MCF 10A (cell line): ENCODE data around the gene USH1G. TPM values are rescaled to one million over a fixed set of nuclear protein-coding genes. Genes with fewer than 3 reads are reported as not detected.
A peak's percentile ranks its signal among the peaks of the same experiment; 100 is the strongest.

ENCODE experiments used
- Bru-seq: library from RNA; stranded (reverse); fragments of 400-500 nt; gene quantifications from one replicate; lab custom pipeline; 2021; lab: Mats Ljungman, UMichigan
- BruChase-seq, 2 experiments: library from RNA; stranded (reverse); fragments of 400-500 nt; gene quantifications; one replicate each; lab custom pipeline; 2021; lab: Mats Ljungman, UMichigan
- BruUV-seq: library from RNA; stranded (reverse); fragments of 400-500 nt; replicated peaks from 2 replicates; lab custom pipeline; 2021; lab: Mats Ljungman, UMichigan
- CTCF ChIA-PET: fragments of 300-600 bp; sonication (Branson Sonifier 250); formaldehyde crosslinking; extraction: SDS; loops from one replicate; lab custom pipeline; 2021; ENCODE audit warnings: antibody characterized with exemption, inconsistent platforms; lab: Yijun Ruan, JAX
- POLR2A ChIA-PET: fragments of 300-600, 350-650 bp; sonication (Branson Sonifier 250); formaldehyde crosslinking; extraction: SDS; loops from one replicate; lab custom pipeline; 2020; ENCODE audit warnings: antibody characterized with exemption, inconsistent platforms; lab: Yijun Ruan, JAX
- DNase-seq: peaks from one replicate; pipeline ENCODE4 v3.0.0-alpha.2; 2018; ENCODE audit not compliant: unreplicated experiment
- H3K27ac Mint-ChIP-seq: one replicate; pipeline ENCODE4 v1.8.0; 2022; ENCODE audit warnings: mild to moderate bottlenecking, low read depth, mixed read lengths; ENCODE audit not compliant: unreplicated experiment
- H3K27me3 Mint-ChIP-seq: one replicate; pipeline ENCODE4 v1.8.0; 2022; ENCODE audit warnings: mixed read lengths; ENCODE audit not compliant: insufficient read depth, unreplicated experiment
- H3K36me3 Mint-ChIP-seq: one replicate; pipeline ENCODE4 v1.8.0; 2022; ENCODE audit warnings: mild to moderate bottlenecking, moderate library complexity, mixed read lengths; ENCODE audit not compliant: insufficient read depth, unreplicated experiment
- H3K4me1 Mint-ChIP-seq: one replicate; pipeline ENCODE4 v1.8.0; 2022; ENCODE audit warnings: mixed read lengths; ENCODE audit not compliant: insufficient read depth, unreplicated experiment
- H3K4me3 Mint-ChIP-seq: one replicate; pipeline ENCODE4 v1.8.0; 2022; ENCODE audit warnings: mild to moderate bottlenecking, moderate library complexity, mixed read lengths; ENCODE audit not compliant: unreplicated experiment
- H3K9me3 Mint-ChIP-seq: one replicate; pipeline ENCODE4 v1.8.0; 2022; ENCODE audit warnings: mixed read lengths; ENCODE audit not compliant: unreplicated experiment
- intact Hi-C: fragments of 100-400 bp; cut with micrococcal nuclease; formaldehyde crosslinking; loops from 2 replicates; pipeline ENCODE4 v1.14.1; 2022
- long read RNA-seq: library from polyadenylated mRNA; stranded (forward); transcript quantifications from one replicate; pipeline ENCODE4 v2.0.0, GENCODE V29; 2022
- total RNA-seq: library from RNA; stranded (reverse); gene quantifications from 2 replicates; pipeline ENCODE4 v1.2.3, GENCODE V29; 2022
- TF ChIP-seq, protein P1 (sequence below): fragments of 200-600 bp; IDR thresholded peaks from one replicate; pipeline ENCODE4 v1.8.0; 2022; ENCODE audit warnings: antibody characterized with exemption, mild to moderate bottlenecking; ENCODE audit not compliant: unreplicated experiment

The USH1G gene
- not detected in 2 replicates for total RNA-seq
- percentile 10 among the genes with signal in this experiment for Bru-seq, nascent RNA
- not detected for BruChase-seq, experiment 1, labeled RNA remaining after a 6-hour chase
- not detected for BruChase-seq, experiment 2, labeled RNA remaining after a 2-hour chase
- long read RNA-seq: 0 reads

DNA sequence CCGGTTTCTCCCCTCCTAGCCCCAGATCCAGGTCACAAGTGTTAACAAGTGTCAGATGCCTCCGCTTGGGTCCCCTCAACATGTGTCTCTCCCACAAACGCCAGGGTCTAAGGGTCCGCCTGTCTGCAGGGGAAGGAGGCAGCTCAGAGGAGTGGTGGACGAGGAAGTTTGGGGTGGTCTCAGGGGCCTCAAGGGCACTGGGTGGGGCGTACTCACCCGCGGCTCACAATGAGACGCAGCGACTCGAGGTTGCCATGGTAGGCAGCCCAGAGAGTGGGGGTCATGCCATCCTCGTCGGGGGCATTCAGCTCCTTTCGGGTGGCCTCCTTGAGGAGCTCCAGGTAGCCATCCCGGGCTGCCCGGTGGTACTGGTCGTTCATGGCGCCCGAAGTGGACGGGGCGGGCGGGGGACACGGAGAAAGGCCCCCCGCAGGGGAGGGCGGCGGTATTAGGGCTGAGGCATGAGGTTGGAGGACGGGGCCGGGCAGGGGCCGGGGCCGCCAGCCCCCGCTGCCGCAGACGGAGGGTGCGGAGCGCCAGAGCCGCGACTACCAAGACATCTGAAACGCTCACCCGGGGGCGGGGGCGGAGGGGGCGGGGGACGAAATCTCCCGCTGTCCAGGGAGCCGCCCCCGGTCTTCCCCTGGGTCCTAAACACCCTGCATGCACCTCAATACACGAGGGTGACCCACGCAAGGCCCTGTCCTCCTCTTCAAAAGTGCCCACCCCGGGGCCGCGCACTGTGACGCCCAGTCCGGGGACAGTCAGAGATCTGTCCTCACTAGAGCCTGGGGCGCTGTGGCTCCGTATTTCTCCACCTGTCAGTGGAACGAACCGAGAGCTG, at the start of gene USH1G:
Gene USH1G (minus strand): TSS at position 562 of the 844 bp plus-strand sequence. CDS start 182 bp downstream, at position 380.
- peak within 1 kb of the TSS; percentile 53 for H3K4me3 Mint-ChIP-seq
- DNase-seq: peak; percentile 8
- BruUV-seq: no TSS peak

DNA sequence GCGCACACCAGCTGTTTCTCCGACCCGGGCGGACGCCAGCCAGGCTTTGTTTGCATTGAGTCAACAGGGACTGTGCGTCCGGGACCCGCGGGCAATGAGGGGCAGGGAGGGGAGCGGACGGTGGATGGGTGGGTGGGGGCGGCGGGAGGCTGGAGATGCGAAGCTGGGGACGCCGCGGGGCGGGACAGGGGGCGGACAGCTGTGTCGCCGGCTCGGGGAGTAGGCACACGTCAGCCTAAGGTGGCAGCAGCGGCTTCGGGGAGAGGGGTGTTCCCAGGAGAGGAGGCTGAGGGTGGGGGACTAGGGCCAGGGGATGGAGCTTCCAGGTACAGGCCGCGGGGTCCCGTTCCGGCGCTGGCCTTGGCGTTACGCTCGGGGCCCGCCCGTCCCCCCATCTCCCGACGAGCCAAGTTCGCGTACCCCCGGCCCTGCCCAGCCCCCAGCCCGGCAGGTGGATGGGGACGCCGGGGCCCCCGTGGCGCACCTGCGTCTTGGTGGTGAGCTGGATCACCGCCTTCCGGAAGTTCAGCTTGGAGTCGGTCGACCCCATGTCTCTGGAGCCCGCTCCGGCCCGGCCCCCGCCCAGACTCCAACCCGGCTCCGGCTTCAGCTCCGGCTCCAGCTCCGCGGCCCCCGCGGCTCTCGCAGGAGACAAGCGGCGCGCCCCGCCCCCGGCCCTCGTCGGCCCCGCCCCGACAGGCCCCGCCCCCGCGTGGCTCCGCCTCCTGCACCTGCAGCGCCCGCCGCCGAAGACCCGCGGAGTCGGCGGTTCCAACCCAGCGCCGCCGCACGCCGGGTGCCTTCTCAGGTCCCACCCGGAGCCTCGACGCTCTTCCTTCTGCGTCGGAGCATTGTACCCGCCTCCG, 49.3 kb upstream of the USH1G start, which contains the start of gene HID1:
Gene HID1 (minus strand): TSS at position 653 of the 866 bp plus-strand sequence. CDS start 103 bp downstream, at position 550.
- no peak for DNase-seq
- Mint-ChIP-seq H3K4me3 (peak within 1 kb of the TSS; percentile 75), H3K36me3 (no peaks in the 10 kb centered on the region), H3K4me1 (peaks cover 6% of the 10 kb centered on the region), H3K9me3 (no peaks in the 10 kb centered on the region), H3K27ac (no peak within 1 kb of the TSS), H3K27me3 (peaks cover 14% of the 10 kb centered on the region)
- TF ChIP-seq, protein P1, sequence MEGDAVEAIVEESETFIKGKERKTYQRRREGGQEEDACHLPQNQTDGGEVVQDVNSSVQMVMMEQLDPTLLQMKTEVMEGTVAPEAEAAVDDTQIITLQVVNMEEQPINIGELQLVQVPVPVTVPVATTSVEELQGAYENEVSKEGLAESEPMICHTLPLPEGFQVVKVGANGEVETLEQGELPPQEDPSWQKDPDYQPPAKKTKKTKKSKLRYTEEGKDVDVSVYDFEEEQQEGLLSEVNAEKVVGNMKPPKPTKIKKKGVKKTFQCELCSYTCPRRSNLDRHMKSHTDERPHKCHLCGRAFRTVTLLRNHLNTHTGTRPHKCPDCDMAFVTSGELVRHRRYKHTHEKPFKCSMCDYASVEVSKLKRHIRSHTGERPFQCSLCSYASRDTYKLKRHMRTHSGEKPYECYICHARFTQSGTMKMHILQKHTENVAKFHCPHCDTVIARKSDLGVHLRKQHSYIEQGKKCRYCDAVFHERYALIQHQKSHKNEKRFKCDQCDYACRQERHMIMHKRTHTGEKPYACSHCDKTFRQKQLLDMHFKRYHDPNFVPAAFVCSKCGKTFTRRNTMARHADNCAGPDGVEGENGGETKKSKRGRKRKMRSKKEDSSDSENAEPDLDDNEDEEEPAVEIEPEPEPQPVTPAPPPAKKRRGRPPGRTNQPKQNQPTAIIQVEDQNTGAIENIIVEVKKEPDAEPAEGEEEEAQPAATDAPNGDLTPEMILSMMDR: no peak
- ChIA-PET CTCF (interaction anchor here (0.6 to 3.5 kb wide), 6 partner anchors 10 to 1399 kb away, joined by 3 to 25 read pairs (median 3); no protein-coding TSS in a partner anchor), POLR2A (interaction anchor here (0.8 to 2.3 kb wide), 6 partner anchors 10 to 138 kb away, joined by 3 to 9 read pairs (median 4); partner anchors contain the start of genes ARMC7, CDR2L and MRPL58)
- intact Hi-C loops: no loop called here
- no TSS peak for BruUV-seq

More for the DNA sequence above, at the start of gene USH1G:
- ChIA-PET POLR2A (interaction anchor here (0.6 to 1.5 kb wide), 3 partner anchors 35 to 165 kb away, joined by 3 to 6 read pairs (median 5); no protein-coding TSS in a partner anchor), CTCF (interaction anchor here (0.7 to 11.5 kb wide), 9 partner anchors 30 to 251 kb away, joined by 3 to 233 read pairs (median 4); no protein-coding TSS in a partner anchor)
- Mint-ChIP-seq H3K36me3 (no peaks in the 10 kb centered on the region), H3K27me3 (peaks cover 29% of the 10 kb centered on the region), H3K4me1 (no peaks in the 10 kb centered on the region), H3K9me3 (no peaks in the 10 kb centered on the region), H3K27ac (no peak within 1 kb of the TSS)
- TF ChIP-seq, protein P1: no peak
- intact Hi-C loops: loop anchor here (1.0 kb wide), 1 partner anchor 35 kb away; no protein-coding TSS in a partner anchor

DNA sequence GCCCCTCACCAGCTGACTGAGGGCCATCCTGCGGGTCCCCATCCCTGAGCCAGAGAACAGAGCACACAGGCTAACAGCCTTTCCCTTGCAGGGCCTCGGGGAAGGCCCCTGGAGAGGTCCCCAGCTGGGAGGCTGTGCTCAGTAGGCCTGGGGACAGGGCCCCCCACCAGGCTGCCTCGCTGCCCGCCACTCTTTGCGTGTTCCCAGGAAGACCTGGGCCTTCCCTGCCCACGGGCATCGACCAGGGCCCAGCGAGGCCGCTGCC, 48.7 kb upstream of the USH1G start:
- H3K4me3 Mint-ChIP-seq: peak overlapping the region; percentile 47
- TF ChIP-seq, protein P1: no peak
- H3K27me3 Mint-ChIP-seq: peaks cover 14% of the 10 kb centered on the region
- DNase-seq: no peak
- no TSS peak for BruUV-seq
- peaks cover 6% of the 10 kb centered on the region for H3K4me1 Mint-ChIP-seq
- intact Hi-C loops: no loop called here
- H3K36me3 Mint-ChIP-seq: no peaks in the 10 kb centered on the region
- ChIA-PET POLR2A (interaction anchor here (0.9 to 2.3 kb wide), 4 partner anchors 10 to 138 kb away, joined by 3 to 9 read pairs (median 4); partner anchors contain the start of genes ARMC7 and CDR2L), CTCF (interaction anchor here (0.6 to 3.5 kb wide), 4 partner anchors 10 to 300 kb away, joined by 3 to 25 read pairs (median 6); no protein-coding TSS in a partner anchor)
- no peak overlapping the region for H3K27ac Mint-ChIP-seq
- no peaks in the 10 kb centered on the region for H3K9me3 Mint-ChIP-seq
